ENCODE results near the gene CD58. TPM values are rescaled to one million over a fixed set of nuclear protein-coding genes. Genes with fewer than 3 reads are reported as not detected.

The CD58 gene
- total and polyA plus RNA-seq, 4 donors = 5.1 to 30.2 (median 10.8) TPM

DNA sequence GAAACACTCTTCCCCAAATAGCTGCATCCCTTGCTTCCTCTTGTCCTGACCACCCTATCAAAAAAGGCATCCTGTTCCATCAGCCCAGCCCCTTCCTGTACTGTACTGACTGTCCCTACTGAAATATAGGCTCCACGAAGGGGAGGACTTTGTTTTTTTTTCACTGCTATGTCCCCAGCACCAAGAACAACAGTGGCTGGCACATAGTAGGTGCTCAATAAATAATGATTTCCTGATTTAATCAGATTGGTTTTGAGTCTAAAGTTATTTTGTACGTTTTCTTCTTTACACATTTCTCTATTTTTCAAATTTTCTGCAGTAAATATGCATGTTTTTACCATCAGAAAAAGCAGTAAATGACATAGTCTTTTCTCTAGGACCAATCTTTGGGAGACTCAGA lies 73.9 kb downstream of the CD58 start:
- H3K27ac ChIP-seq (ENCODE audit: low read depth in 1 of 2, low read length in 2 of 2) = peak overlapping the region; percentile 73 to 74
- WGBS = 80% methylated on average over 2 of the region's 2 CpGs

DNA sequence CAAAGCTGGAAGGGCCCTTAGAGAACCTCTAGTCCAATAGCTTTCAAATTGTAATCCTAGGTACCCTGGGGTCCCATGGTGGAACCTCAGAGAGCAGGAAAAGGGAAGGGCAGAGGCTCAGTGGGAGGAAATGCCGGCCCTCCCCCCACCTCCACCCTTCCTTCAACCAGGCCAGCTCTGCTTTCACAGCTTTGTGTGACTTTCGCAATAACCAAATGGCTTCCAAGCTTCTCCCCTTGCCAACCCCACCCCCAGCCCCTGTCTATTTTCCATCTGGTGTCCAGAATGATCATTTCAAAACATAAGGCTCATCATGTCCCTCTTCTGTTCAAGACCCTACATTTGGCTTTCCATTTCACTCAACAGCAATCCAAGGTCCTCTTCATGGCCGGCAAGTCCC lies 74.4 kb downstream of the CD58 start:
- DNase-seq (ENCODE audit: low spot score) = peak; percentile 47
- no peak overlapping the region for H3K4me3 ChIP-seq (ENCODE audit: low read depth in 1 of 3, low read length in 3 of 3)
- no peaks in the 10 kb centered on the region for H3K36me3 ChIP-seq (ENCODE audit: control insufficient read depth in 4 of 4, insufficient read depth in 3 of 4, low read depth in 1 of 4, low read length in 3 of 4)
- WGBS = 29% methylated on average over 3 of the region's 3 CpGs
- H3K9ac ChIP-seq (ENCODE audit: low read depth in 1 of 2, low read length in 2 of 2) = no peak overlapping the region
- peaks cover 14 to 61% (median 54%) of the 10 kb centered on the region in 4 donors for H3K4me1 ChIP-seq (ENCODE audit: control insufficient read depth in 4 of 4, insufficient read depth in 4 of 4, low read length in 3 of 4)
- H3K27ac ChIP-seq (ENCODE audit: low read depth in 1 of 2, low read length in 2 of 2) = peak overlapping the region; percentile 73 to 74
- TF ChIP-seq JUND (IDR thresholded peaks at IDR 0.05) (peak in 1 of 2 donors; percentile 19), HNF4A (conservative IDR thresholded peaks at IDR 0.05) (peak; percentile 39 to 47), YY1 (IDR thresholded peaks at IDR 0.05) (peak; percentile 81), RXRA (IDR thresholded peaks at IDR 0.05) (peak; percentile 36 to 57), TAF1 (conservative IDR thresholded peaks at IDR 0.05) (no peak), SP1 (IDR thresholded peaks at IDR 0.05) (peak; percentile 47)
- TF ChIP-seq, protein P1, sequence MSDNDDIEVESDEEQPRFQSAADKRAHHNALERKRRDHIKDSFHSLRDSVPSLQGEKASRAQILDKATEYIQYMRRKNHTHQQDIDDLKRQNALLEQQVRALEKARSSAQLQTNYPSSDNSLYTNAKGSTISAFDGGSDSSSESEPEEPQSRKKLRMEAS (IDR thresholded peaks at IDR 0.05) = peak; percentile 41
- TF ChIP-seq, protein P2, sequence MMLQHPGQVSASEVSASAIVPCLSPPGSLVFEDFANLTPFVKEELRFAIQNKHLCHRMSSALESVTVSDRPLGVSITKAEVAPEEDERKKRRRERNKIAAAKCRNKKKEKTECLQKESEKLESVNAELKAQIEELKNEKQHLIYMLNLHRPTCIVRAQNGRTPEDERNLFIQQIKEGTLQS (IDR thresholded peaks at IDR 0.05) = no peak
- TF ChIP-seq, protein P3, sequence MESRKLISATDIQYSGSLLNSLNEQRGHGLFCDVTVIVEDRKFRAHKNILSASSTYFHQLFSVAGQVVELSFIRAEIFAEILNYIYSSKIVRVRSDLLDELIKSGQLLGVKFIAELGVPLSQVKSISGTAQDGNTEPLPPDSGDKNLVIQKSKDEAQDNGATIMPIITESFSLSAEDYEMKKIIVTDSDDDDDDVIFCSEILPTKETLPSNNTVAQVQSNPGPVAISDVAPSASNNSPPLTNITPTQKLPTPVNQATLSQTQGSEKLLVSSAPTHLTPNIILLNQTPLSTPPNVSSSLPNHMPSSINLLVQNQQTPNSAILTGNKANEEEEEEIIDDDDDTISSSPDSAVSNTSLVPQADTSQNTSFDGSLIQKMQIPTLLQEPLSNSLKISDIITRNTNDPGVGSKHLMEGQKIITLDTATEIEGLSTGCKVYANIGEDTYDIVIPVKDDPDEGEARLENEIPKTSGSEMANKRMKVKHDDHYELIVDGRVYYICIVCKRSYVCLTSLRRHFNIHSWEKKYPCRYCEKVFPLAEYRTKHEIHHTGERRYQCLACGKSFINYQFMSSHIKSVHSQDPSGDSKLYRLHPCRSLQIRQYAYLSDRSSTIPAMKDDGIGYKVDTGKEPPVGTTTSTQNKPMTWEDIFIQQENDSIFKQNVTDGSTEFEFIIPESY (IDR thresholded peaks at IDR 0.05) = peak; percentile 6
- no peaks in the 10 kb centered on the region for H3K9me3 ChIP-seq (ENCODE audit: control insufficient read depth in 4 of 4, low read length in 3 of 4)
- H3K27me3 ChIP-seq (ENCODE audit: control insufficient read depth in 4 of 4, insufficient read depth in 4 of 4, low read length in 3 of 4) = no peaks in the 10 kb centered on the region

More for the DNA sequence above, 73.9 kb downstream of the CD58 start:
- no peak overlapping the region for H3K9ac ChIP-seq (ENCODE audit: low read depth in 1 of 2, low read length in 2 of 2)
- no peaks in the 10 kb centered on the region for H3K27me3 ChIP-seq (ENCODE audit: control insufficient read depth in 4 of 4, insufficient read depth in 4 of 4, low read length in 3 of 4)
- H3K4me3 ChIP-seq (ENCODE audit: low read depth in 1 of 3, low read length in 3 of 3) = no peak overlapping the region
- H3K9me3 ChIP-seq (ENCODE audit: control insufficient read depth in 4 of 4, low read length in 3 of 4) = no peaks in the 10 kb centered on the region
- no peak for TF ChIP-seq FOXA1 (IDR thresholded peaks at IDR 0.05)
- TF ChIP-seq EGR1 (IDR thresholded peaks at IDR 0.05; ENCODE audit: low read depth in 2 of 2) = no peak
- no peak for TF ChIP-seq SP1 (IDR thresholded peaks at IDR 0.05)
- TF ChIP-seq, protein P3 (IDR thresholded peaks at IDR 0.05) = no peak
- no peak for TF ChIP-seq HNF4G (IDR thresholded peaks at IDR 0.05)
- TF ChIP-seq, protein P1 (IDR thresholded peaks at IDR 0.05) = no peak
- TF ChIP-seq, protein P4, sequence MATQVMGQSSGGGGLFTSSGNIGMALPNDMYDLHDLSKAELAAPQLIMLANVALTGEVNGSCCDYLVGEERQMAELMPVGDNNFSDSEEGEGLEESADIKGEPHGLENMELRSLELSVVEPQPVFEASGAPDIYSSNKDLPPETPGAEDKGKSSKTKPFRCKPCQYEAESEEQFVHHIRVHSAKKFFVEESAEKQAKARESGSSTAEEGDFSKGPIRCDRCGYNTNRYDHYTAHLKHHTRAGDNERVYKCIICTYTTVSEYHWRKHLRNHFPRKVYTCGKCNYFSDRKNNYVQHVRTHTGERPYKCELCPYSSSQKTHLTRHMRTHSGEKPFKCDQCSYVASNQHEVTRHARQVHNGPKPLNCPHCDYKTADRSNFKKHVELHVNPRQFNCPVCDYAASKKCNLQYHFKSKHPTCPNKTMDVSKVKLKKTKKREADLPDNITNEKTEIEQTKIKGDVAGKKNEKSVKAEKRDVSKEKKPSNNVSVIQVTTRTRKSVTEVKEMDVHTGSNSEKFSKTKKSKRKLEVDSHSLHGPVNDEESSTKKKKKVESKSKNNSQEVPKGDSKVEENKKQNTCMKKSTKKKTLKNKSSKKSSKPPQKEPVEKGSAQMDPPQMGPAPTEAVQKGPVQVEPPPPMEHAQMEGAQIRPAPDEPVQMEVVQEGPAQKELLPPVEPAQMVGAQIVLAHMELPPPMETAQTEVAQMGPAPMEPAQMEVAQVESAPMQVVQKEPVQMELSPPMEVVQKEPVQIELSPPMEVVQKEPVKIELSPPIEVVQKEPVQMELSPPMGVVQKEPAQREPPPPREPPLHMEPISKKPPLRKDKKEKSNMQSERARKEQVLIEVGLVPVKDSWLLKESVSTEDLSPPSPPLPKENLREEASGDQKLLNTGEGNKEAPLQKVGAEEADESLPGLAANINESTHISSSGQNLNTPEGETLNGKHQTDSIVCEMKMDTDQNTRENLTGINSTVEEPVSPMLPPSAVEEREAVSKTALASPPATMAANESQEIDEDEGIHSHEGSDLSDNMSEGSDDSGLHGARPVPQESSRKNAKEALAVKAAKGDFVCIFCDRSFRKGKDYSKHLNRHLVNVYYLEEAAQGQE (IDR thresholded peaks at IDR 0.05) = no peak
- TF ChIP-seq, protein P5, sequence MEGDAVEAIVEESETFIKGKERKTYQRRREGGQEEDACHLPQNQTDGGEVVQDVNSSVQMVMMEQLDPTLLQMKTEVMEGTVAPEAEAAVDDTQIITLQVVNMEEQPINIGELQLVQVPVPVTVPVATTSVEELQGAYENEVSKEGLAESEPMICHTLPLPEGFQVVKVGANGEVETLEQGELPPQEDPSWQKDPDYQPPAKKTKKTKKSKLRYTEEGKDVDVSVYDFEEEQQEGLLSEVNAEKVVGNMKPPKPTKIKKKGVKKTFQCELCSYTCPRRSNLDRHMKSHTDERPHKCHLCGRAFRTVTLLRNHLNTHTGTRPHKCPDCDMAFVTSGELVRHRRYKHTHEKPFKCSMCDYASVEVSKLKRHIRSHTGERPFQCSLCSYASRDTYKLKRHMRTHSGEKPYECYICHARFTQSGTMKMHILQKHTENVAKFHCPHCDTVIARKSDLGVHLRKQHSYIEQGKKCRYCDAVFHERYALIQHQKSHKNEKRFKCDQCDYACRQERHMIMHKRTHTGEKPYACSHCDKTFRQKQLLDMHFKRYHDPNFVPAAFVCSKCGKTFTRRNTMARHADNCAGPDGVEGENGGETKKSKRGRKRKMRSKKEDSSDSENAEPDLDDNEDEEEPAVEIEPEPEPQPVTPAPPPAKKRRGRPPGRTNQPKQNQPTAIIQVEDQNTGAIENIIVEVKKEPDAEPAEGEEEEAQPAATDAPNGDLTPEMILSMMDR (IDR thresholded peaks at IDR 0.05; ENCODE audit: low read depth, low read length, missing input control) = no peak
- no peak for TF ChIP-seq JUND (IDR thresholded peaks at IDR 0.05)
- TF ChIP-seq TAF1 (conservative IDR thresholded peaks at IDR 0.05) = no peak
- no peak for TF ChIP-seq GABPA (IDR thresholded peaks at IDR 0.05 in 1 of 2, conservative IDR thresholded peaks at IDR 0.05 in 1 of 2)
- no peak for TF ChIP-seq NR2F2 (IDR thresholded peaks at IDR 0.05)
- H3K36me3 ChIP-seq (ENCODE audit: control insufficient read depth in 4 of 4, insufficient read depth in 3 of 4, low read depth in 1 of 4, low read length in 3 of 4) = no peaks in the 10 kb centered on the region
- no peak for DNase-seq (ENCODE audit: low spot score)
- H3K4me1 ChIP-seq (ENCODE audit: control insufficient read depth in 4 of 4, insufficient read depth in 4 of 4, low read length in 3 of 4) = peaks cover 14 to 58% (median 54%) of the 10 kb centered on the region in 4 donors
